ENCODE results near the gene ERC2. TPM values are rescaled to one million over a fixed set of nuclear protein-coding genes. Genes with fewer than 3 reads are reported as not detected.
A peak's percentile ranks its signal among the peaks of the same experiment; 100 is the strongest.

Gene ERC2
- total and polyA plus RNA-seq, 9 donors: 1.2 to 9.4 (median 5.4) TPM

DNA sequence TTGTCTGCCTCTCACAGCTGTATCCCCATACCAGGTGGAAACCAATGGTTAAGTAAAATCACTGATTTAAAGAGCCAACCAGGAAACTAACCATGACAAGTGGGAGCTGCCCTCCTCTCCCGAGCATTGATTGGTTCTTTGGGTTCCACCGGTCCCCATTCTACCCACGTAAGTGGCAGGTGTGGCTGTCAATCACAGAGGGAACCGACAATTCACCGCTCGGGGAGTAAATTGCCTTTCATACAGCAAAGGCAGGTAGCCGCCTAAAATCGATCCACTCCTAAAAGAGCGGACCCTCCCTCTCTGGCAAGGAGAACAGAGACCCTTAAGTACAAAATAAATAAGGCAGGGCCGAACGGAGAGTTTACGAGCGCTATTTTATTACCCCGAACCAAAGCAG, 1.2 kb downstream of the ERC2 start:
- Histone ChIP-seq H3K4me1 (ENCODE audit: insufficient read depth) (peaks cover 4% of the 10 kb centered on the region), H3K36me3 (no peaks in the 10 kb centered on the region), H3K27ac (no peak overlapping the region), H3K4me3 (peak overlapping the region; percentile 36), H3K9me3 (no peaks in the 10 kb centered on the region), H3K27me3 (no peaks in the 10 kb centered on the region)
- WGBS, 3 donors: 0 to 1% (median 1%) methylated on average over 14 of the region's 14 CpGs
- TF ChIP-seq EP300 (IDR thresholded peaks at IDR 0.05) (no peak), CTCF (IDR thresholded peaks at IDR 0.05) (no peak), POLR2A (IDR thresholded peaks at IDR 0.05) (no peak)
- intact Hi-C loops (cut with DNase I): no loop called here
- DNase-seq: peak; percentile 80 to 83 (median 82)

DNA sequence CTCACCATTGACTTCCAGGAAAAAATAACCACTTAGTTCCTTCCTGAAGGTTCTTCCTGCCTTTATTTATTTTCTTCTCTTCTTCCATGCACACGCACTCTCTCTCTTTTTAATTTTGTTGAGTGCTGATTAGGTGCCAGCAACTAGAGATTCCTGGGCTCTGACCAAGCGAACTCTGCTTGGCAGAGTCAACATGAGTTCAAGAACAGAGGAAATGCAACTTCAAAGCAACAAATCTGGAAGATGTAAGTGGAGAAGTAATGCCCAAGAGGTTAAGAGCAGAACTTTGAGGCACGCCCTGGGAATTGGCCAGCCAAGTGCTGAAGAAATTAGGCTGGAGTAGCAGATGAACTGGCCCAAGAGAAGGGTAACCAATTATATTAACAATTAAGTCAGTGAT, 8.5 kb downstream of the ERC2 start:
- H3K36me3 ChIP-seq: no peaks in the 10 kb centered on the region
- H3K27me3 ChIP-seq: no peaks in the 10 kb centered on the region
- WGBS, 3 donors: 23 to 31% (median 28%) methylated on average over 3 of the region's 3 CpGs
- no peak overlapping the region for H3K4me3 ChIP-seq
- TF ChIP-seq EP300 (IDR thresholded peaks at IDR 0.05) (no peak), CTCF (IDR thresholded peaks at IDR 0.05) (no peak), POLR2A (IDR thresholded peaks at IDR 0.05) (no peak)
- intact Hi-C loops (cut with DNase I): no loop called here
- H3K9me3 ChIP-seq: no peaks in the 10 kb centered on the region
- peaks cover 5% of the 10 kb centered on the region for H3K4me1 ChIP-seq (ENCODE audit: insufficient read depth)
- no peak overlapping the region for H3K27ac ChIP-seq
- peak in 2 of 5 donors; percentile 9 to 41 for DNase-seq

GRCh38 chr3:56459104-56459496, 9.2 kb downstream of the ERC2 start:
- WGBS, 3 donors: 54 to 67% (median 64%) methylated on average over 1 of the region's 1 CpG
- H3K36me3 ChIP-seq: no peaks in the 10 kb centered on the region
- TF ChIP-seq EP300 (IDR thresholded peaks at IDR 0.05): no peak
- no peak for TF ChIP-seq CTCF (IDR thresholded peaks at IDR 0.05)
- TF ChIP-seq POLR2A (IDR thresholded peaks at IDR 0.05): no peak
- H3K27ac ChIP-seq: no peak overlapping the region
- no peak for DNase-seq
- intact Hi-C loops (cut with DNase I): no loop called here
- no peak overlapping the region for H3K4me3 ChIP-seq
- H3K4me1 ChIP-seq (ENCODE audit: insufficient read depth): peaks cover 5% of the 10 kb centered on the region
- no peaks in the 10 kb centered on the region for H3K9me3 ChIP-seq
- no peaks in the 10 kb centered on the region for H3K27me3 ChIP-seq

- no peak for DNase-seq
- no peaks in the 10 kb centered on the region for H3K27me3 ChIP-seq
- intact Hi-C loops (cut with DNase I): no loop called here
- peaks cover 5% of the 10 kb centered on the region for H3K4me1 ChIP-seq (ENCODE audit: insufficient read depth)
- H3K36me3 ChIP-seq: no peaks in the 10 kb centered on the region
- H3K9me3 ChIP-seq: no peaks in the 10 kb centered on the region
- TF ChIP-seq POLR2A (IDR thresholded peaks at IDR 0.05): no peak
- no peak for TF ChIP-seq CTCF (IDR thresholded peaks at IDR 0.05)
- no peak for TF ChIP-seq EP300 (IDR thresholded peaks at IDR 0.05)
- WGBS, 3 donors: 78 to 83% (median 83%) methylated on average over 12 of the region's 12 CpGs
- no peak overlapping the region for H3K4me3 ChIP-seq
- no peak overlapping the region for H3K27ac ChIP-seq
These were observed 9.7 kb downstream of the ERC2 start for GRCh38 chr3:56458496-56459103.

Measured in ovary (tissue), 9 donors.